Upper lobe of left lung (tissue), 4 donors: ENCODE data around the gene PEMT.

ENCODE experiments used
- EP300 ChIP-seq, 4 donors: sonication (generic); formaldehyde crosslinking; IDR thresholded peaks; one replicate each; pipeline ENCODE4 v1.5.1; 2017; ENCODE audit warnings: antibody characterized with exemption in 4 of 4, control low read depth in 2 of 4
- TF ChIP-seq, protein P1 (sequence below), 6 experiments: fragments of 450-650 bp in 4 of 6; fragments of 200-600 bp in 2 of 6; sonication (generic) in 2 of 6; IDR thresholded peaks; one replicate each; pipeline ENCODE4 v1.5.1; 2016 to 2019; ENCODE audit warnings: antibody characterized with exemption in 6 of 6

DNA sequence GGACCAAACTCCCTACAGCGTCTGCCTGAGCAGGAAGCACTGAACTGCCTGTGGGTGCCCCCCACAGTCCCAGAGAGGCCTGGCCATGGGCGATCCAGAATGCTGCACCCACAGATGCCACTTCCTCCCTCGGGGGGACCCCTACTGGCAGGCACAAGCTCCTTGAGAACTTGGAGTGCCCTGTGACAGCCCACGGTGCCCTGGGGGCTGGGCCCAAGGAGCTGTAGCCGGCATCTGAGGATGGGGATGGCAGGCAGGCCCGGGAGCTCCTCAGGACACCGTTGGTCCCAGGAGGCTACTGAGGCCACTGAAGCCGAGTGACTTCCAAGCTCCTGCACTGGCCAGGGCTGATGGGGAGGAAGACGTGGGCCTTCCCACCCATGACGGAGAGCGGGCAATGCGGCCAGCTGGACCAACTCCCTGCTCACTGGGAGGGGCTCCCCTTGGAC lies 80.2 kb downstream of the PEMT start:
- TF ChIP-seq, protein P1, sequence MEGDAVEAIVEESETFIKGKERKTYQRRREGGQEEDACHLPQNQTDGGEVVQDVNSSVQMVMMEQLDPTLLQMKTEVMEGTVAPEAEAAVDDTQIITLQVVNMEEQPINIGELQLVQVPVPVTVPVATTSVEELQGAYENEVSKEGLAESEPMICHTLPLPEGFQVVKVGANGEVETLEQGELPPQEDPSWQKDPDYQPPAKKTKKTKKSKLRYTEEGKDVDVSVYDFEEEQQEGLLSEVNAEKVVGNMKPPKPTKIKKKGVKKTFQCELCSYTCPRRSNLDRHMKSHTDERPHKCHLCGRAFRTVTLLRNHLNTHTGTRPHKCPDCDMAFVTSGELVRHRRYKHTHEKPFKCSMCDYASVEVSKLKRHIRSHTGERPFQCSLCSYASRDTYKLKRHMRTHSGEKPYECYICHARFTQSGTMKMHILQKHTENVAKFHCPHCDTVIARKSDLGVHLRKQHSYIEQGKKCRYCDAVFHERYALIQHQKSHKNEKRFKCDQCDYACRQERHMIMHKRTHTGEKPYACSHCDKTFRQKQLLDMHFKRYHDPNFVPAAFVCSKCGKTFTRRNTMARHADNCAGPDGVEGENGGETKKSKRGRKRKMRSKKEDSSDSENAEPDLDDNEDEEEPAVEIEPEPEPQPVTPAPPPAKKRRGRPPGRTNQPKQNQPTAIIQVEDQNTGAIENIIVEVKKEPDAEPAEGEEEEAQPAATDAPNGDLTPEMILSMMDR (IDR thresholded peaks at IDR 0.05) = no peak
- TF ChIP-seq EP300 (IDR thresholded peaks at IDR 0.05) = no peak
